Measurements from ENCODE around the gene SLC17A2.

- no peak for TF ChIP-seq CTCF (conservative IDR thresholded peaks at IDR 0.05)
- no peak for TF ChIP-seq EZH2 (IDR thresholded peaks at IDR 0.05; ENCODE audit: low read depth)
Measured at GRCh38 chr6:25892877-25893276, 37.6 kb downstream of the SLC17A2 start.

Measured in PC-9 (cell line).